HuH-7 (cell line): ENCODE measurements around the gene CCR5AS.

ENCODE experiments used
- DNase-seq: peaks from one replicate; pipeline ENCODE4 v3.0.0; 2011; ENCODE audit warnings: low spot score

The CCR5AS gene

GRCh38 chr3:46378426-46378942, 28.4 kb downstream of the CCR5AS start:
- DNase-seq = peak; percentile 62

DNA sequence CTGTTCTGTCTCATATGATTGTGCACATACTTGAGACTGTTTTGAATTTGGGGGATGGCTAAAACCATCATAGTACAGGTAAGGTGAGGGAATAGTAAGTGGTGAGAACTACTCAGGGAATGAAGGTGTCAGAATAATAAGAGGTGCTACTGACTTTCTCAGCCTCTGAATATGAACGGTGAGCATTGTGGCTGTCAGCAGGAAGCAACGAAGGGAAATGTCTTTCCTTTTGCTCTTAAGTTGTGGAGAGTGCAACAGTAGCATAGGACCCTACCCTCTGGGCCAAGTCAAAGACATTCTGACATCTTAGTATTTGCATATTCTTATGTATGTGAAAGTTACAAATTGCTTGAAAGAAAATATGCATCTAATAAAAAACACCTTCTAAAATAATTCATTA, 31.1 kb downstream of the CCR5AS start:
- DNase-seq = no peak

GRCh38 chr3:46375218-46375617, 31.6 kb downstream of the CCR5AS start:
- no peak for DNase-seq

- DNase-seq = no peak
Observed at GRCh38 chr3:46374755-46375154, 32.1 kb downstream of the CCR5AS start.

DNA sequence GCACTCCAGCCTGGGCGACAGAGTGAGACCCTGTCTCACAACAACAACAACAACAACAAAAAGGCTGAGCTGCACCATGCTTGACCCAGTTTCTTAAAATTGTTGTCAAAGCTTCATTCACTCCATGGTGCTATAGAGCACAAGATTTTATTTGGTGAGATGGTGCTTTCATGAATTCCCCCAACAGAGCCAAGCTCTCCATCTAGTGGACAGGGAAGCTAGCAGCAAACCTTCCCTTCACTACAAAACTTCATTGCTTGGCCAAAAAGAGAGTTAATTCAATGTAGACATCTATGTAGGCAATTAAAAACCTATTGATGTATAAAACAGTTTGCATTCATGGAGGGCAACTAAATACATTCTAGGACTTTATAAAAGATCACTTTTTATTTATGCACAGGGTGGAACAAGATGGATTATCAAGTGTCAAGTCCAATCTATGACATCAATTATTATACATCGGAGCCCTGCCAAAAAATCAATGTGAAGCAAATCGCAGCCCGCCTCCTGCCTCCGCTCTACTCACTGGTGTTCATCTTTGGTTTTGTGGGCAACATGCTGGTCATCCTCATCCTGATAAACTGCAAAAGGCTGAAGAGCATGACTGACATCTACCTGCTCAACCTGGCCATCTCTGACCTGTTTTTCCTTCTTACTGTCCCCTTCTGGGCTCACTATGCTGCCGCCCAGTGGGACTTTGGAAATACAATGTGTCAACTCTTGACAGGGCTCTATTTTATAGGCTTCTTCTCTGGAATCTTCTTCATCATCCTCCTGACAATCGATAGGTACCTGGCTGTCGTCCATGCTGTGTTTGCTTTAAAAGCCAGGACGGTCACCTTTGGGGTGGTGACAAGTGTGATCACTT, 34.1 kb downstream of the CCR5AS start:
- no peak for DNase-seq

- DNase-seq = no peak
Observed at GRCh38 chr3:46371519-46372340, 35.1 kb downstream of the CCR5AS start.

- no peak for DNase-seq
Observed at GRCh38 chr3:46370839-46371518, 35.9 kb downstream of the CCR5AS start, which contains the start of gene CCR5. CCR5 (plus strand) TSS chr3:46370946; CDS start chr3:46372903, 1,957 bp downstream.

GRCh38 chr3:46369675-46370132, 37.2 kb downstream of the CCR5AS start:
- DNase-seq = no peak

GRCh38 chr3:46369151-46369550, 37.7 kb downstream of the CCR5AS start:
- no peak for DNase-seq

- peak; percentile 73 for DNase-seq
Observed at GRCh38 chr3:46368569-46368968, 38.3 kb downstream of the CCR5AS start.

DNA sequence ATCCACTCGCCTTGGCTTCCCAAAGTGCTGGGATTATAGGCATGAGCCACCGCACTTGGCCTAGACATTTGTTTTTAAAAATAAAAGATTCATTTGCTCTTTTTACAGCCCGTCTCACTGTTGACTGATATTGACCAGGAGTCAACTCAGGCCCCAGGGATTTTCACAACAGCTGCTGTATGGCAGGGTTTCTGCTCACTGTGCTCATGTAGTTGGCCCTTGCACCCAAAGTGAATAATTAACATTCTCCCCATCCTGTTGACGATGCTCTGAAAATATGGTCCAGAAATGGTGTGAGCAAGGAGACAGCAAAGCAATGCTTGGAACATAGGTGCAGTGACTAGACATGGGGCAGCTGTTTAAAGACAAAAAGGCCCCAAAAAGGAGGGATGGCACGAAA, 39.1 kb downstream of the CCR5AS start:
- DNase-seq = peak; percentile 54

GRCh38 chr3:46365737-46366524, 40.9 kb downstream of the CCR5AS start:
- DNase-seq = no peak

DNA sequence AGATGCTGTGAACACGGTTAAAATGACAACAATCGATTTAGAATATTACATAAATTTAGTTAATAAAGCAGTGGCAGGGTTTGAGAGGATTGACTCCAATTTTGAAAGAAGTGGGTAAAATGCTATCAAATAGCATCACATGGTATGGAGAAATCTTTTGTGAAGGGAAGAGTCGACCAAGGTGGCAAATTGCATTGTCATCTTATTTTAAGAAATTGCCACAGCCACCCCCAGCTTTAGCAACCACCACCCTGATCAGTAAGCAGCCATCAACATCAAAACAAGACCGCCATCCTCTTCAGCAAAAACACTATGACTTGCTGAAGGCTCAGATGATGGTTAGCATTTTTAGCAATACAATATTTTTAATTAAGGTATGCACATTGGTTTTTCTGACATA, 41.8 kb downstream of the CCR5AS start:
- no peak for DNase-seq

GRCh38 chr3:46361408-46362283, 45.2 kb downstream of the CCR5AS start:
- peak; percentile 50 for DNase-seq

DNA sequence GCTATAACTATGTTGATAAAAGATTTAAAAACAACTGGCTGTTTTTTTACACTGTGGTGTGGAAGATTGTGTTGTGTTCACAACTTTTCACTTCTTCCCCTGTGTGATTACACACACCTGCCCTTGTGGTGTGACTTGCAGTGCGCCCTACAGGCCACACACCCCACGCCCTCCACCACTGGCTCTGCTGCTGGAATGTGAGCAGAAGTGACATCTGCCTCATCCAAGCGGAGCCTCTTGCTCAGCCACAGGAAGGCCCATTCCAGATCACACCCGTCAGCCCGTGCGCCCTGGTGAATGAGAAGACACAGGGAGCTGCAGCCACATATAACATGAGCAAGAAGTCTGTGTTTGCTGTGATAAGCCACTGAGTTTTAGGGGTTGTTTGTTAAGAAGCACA, 46.0 kb downstream of the CCR5AS start:
- peak; percentile 16 for DNase-seq

GRCh38 chr3:46359733-46360493, 47.0 kb downstream of the CCR5AS start:
- no peak for DNase-seq

- DNase-seq = no peak
Observed at GRCh38 chr3:46358466-46358865, 48.4 kb downstream of the CCR5AS start.

GRCh38 chr3:46356909-46357308, 50.0 kb downstream of the CCR5AS start:
- DNase-seq = no peak

DNA sequence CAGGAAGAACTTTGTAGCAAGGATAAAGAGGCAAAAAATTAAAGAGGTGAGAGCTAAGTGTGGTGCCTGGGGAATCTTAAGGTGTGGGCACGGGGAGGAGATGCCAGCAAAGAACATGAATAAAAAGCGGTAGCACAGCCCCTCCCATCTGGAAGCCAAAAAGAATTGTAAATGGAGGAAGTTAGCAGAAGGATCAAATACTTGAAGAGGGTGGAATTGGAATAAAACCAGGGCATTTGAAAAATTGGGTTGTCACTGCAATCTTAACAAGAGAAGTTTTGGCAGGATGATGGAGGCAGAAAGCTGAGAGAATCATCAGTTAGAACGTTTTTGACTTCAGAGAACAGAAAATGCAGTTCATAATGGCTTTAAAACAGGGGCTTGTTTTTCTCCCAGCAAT, 50.6 kb downstream of the CCR5AS start:
- DNase-seq = no peak

- DNase-seq = no peak
Observed at GRCh38 chr3:46354984-46355383, 51.9 kb downstream of the CCR5AS start.
